D721Med (cell line): Measurements from ENCODE around the gene TMEM222.

Experiments
- DNase-seq: peaks from one replicate; pipeline ENCODE4 v3.0.0; 2011; ENCODE audit warnings: low spot score; ENCODE audit not compliant: insufficient read length
- FAIRE-seq: peaks from 2 replicates; lab custom pipeline; 2011; peaks lifted over from hg19 to GRCh38; lab: Jason Lieb, UNC
- CTCF ChIP-seq: IDR thresholded peaks from 2 replicates; pipeline ENCODE4 v1.5.1; 2012; ENCODE audit warnings: mild to moderate bottlenecking, control low read depth; ENCODE audit not compliant: insufficient read depth; ENCODE audit errors: missing control alignments

Gene TMEM222

DNA sequence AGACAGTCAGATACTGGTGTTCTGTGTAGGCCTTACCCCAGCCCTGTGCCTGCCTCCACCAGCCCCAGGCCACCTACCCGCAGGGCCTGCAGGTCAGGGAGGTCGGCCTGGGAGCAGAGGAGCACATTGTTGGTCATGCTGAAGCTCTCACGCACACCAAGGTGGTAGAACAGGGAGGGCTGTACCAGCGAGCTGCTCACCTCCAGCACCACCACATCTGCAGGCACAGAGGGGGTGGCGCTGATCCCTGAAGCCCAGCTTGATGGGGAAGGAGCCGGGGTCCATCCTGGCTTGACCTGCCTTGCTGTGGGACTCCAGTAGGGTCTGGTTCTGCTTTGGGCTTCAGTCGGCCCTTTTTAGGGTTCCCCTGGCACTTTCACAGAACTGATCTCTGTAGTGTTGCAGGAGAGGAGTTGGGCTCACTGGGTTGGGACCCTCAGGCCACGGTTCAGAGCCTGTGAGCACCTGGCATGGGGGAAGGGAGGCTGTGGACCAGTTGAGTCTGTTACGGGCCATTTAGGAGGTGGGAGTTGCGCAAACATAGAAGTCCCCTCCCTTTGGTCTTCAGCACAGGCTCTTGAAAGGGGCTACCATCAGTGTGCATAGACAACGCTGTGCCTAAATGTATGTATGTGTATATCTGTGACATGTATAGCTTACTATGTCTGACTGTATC lies 42.9 kb downstream of the TMEM222 start:
- no peak for TF ChIP-seq CTCF
- DNase-seq: no peak
- FAIRE-seq: no peak

GRCh38 chr1:27365372-27366112 lies 43.6 kb downstream of the TMEM222 start:
- TF ChIP-seq CTCF: no peak
- FAIRE-seq (no peak), DNase-seq (no peak)

- TF ChIP-seq CTCF: no peak
- no peak for DNase-seq
- no peak for FAIRE-seq
Observed at GRCh38 chr1:27366113-27366410, 44.1 kb downstream of the TMEM222 start.

- DNase-seq (no peak), FAIRE-seq (no peak)
- TF ChIP-seq CTCF: peak; percentile 43
Observed at GRCh38 chr1:27366411-27367159, 44.6 kb downstream of the TMEM222 start, which contains the start of gene MAP3K6. Gene MAP3K6 (minus strand): TSS chr1:27366961. CDS start chr1:27366597, 364 bp downstream.

GRCh38 chr1:27367160-27367650 lies 45.2 kb downstream of the TMEM222 start:
- TF ChIP-seq CTCF: no peak
- no peak for DNase-seq
- FAIRE-seq: no peak

- no peak for FAIRE-seq
- no peak for DNase-seq
- peak; percentile 12 for TF ChIP-seq CTCF
Observed at GRCh38 chr1:27368869-27369582, 47.1 kb downstream of the TMEM222 start.
